Prostate gland (tissue), 2 donors: ENCODE data around the gene ELOVL1. TPM values are rescaled to one million over a fixed set of nuclear protein-coding genes. Genes with fewer than 3 reads are reported as not detected.

ENCODE experiments used
- DNase-seq: peaks from one replicate; pipeline ENCODE4 v3.0.0-alpha.2; 2019; ENCODE audit warnings: low spot score
- H3K27ac ChIP-seq, 2 donors: fragments of 200-600 bp; sonication (generic); 2 replicates each; pipeline ENCODE4 v1.5.1; 2017 to 2019
- H3K27me3 ChIP-seq: fragments of 200-600 bp; sonication (generic); replicated peaks from 2 replicates; pipeline ENCODE4 v1.5.1; 2019; ENCODE audit not compliant: insufficient read depth
- H3K36me3 ChIP-seq, 2 donors: fragments of 200-600 bp; sonication (generic); 1 replicate in 1 of 2; 2 replicates in 1 of 2; pipeline versions ENCODE4 v1.5.1 to v1.8.1; 2017 to 2019
- H3K4me1 ChIP-seq: fragments of 200-600 bp; sonication (generic); replicated peaks from 2 replicates; pipeline ENCODE4 v1.5.1; 2019
- H3K4me3 ChIP-seq, 2 donors: fragments of 200-600 bp; sonication (generic); 2 replicates each; pipeline ENCODE4 v1.5.1; 2017 to 2019
- H3K9me3 ChIP-seq: fragments of 200-600 bp; sonication (generic); 2 replicates; pipeline ENCODE4 v1.5.1; 2017
- CTCF ChIP-seq, 4 experiments: fragments of 200-600 bp in 2 of 4; fragments of 450-650 bp in 2 of 4; sonication (generic) in 2 of 4; IDR thresholded peaks; 1 replicate in 3 of 4; 2 replicates in 1 of 4; pipeline ENCODE4 v1.5.1; 2016 to 2019; ENCODE audit warnings: antibody characterized with exemption in 4 of 4, mild to moderate bottlenecking in 2 of 4, moderate library complexity in 2 of 4
- POLR2A ChIP-seq: fragments of 450-650 bp; IDR thresholded peaks from one replicate; pipeline ENCODE4 v1.6.1; 2016; ENCODE audit warnings: antibody characterized with exemption, mild to moderate bottlenecking
- POLR2AphosphoS5 ChIP-seq: sonication (generic); formaldehyde crosslinking; IDR thresholded peaks from one replicate; pipeline ENCODE4 v1.6.1; 2017; ENCODE audit warnings: antibody characterized with exemption
- WGBS: methylation state at CpG from one replicate; pipeline ENCODE4 v1.1.5; 2018; 5-methylcytosine and 5-hydroxymethylcytosine counted together
- intact Hi-C: fragments of 100-400 bp; cut with DNase I; formaldehyde crosslinking; loops from one replicate; pipeline ENCODE4 v1.14.2; 2022
- total RNA-seq, 2 donors: library from RNA; depleted of rRNA; stranded (reverse); fragments of >200 nt; gene quantifications; one replicate each; pipeline ENCODE4 v1.1.0, GENCODE V29; 2016

ELOVL1 gene
- total RNA-seq, 2 donors from 2014 or later, result 48.6 to 62.0 TPM

GRCh38 chr1:43398227-43398626 lies 30.4 kb upstream of the ELOVL1 start:
- no peaks in the 10 kb centered on the region for H3K36me3 ChIP-seq
- H3K9me3 ChIP-seq, result no peaks in the 10 kb centered on the region
- H3K4me1 ChIP-seq, result peaks cover 19% of the 10 kb centered on the region
- no peaks in the 10 kb centered on the region for H3K27me3 ChIP-seq
- no peak for DNase-seq
- 97% methylated on average over 3 of the region's 3 CpGs for WGBS
- H3K27ac ChIP-seq, result no peak overlapping the region
- TF ChIP-seq POLR2AphosphoS5, result no peak
- TF ChIP-seq CTCF (IDR thresholded peaks at IDR 0.05), result no peak
- TF ChIP-seq POLR2A, result no peak
- no peak overlapping the region for H3K4me3 ChIP-seq
- intact Hi-C loops, result no loop called here

- peak; percentile 91 for DNase-seq
Measured at GRCh38 chr1:43396059-43396458, 28.2 kb upstream of the ELOVL1 start.

GRCh38 chr1:43395523-43395922 lies 27.7 kb upstream of the ELOVL1 start:
- WGBS, result 55% methylated on average over 4 of the region's 4 CpGs
- H3K36me3 ChIP-seq, result no peaks in the 10 kb centered on the region
- DNase-seq, result no peak
- TF ChIP-seq POLR2AphosphoS5, result no peak
- peaks cover 13% of the 10 kb centered on the region for H3K4me1 ChIP-seq
- intact Hi-C loops, result no loop called here
- H3K27ac ChIP-seq, result peak overlapping the region; percentile 48 to 63
- H3K27me3 ChIP-seq, result no peaks in the 10 kb centered on the region
- H3K4me3 ChIP-seq, result no peak overlapping the region
- H3K9me3 ChIP-seq, result no peaks in the 10 kb centered on the region

More at GRCh38 chr1:43396059-43396458, 28.2 kb upstream of the ELOVL1 start:
- H3K9me3 ChIP-seq, result no peaks in the 10 kb centered on the region
- 14% methylated on average over 1 of the region's 1 CpG for WGBS
- no peak overlapping the region for H3K4me3 ChIP-seq
- intact Hi-C loops, result no loop called here
- TF ChIP-seq POLR2AphosphoS5 (peak; percentile 95), CTCF (IDR thresholded peaks at IDR 0.05) (no peak)
- H3K27me3 ChIP-seq, result no peaks in the 10 kb centered on the region
- H3K36me3 ChIP-seq, result no peaks in the 10 kb centered on the region
- H3K27ac ChIP-seq, result peak overlapping the region; percentile 48 to 68
- H3K4me1 ChIP-seq, result peaks cover 13% of the 10 kb centered on the region

GRCh38 chr1:43392702-43393101 lies 24.9 kb upstream of the ELOVL1 start:
- TF ChIP-seq CTCF (IDR thresholded peaks at IDR 0.05), result no peak
- no peak for TF ChIP-seq POLR2AphosphoS5
- no peak for TF ChIP-seq POLR2A
- H3K4me3 ChIP-seq, result no peak overlapping the region
- no peaks in the 10 kb centered on the region for H3K27me3 ChIP-seq
- H3K36me3 ChIP-seq, result no peaks in the 10 kb centered on the region
- 51% methylated on average over 3 of the region's 3 CpGs for WGBS
- H3K4me1 ChIP-seq, result peaks cover 24% of the 10 kb centered on the region
- no peaks in the 10 kb centered on the region for H3K9me3 ChIP-seq
- no peak for DNase-seq
- intact Hi-C loops, result no loop called here
- no peak overlapping the region for H3K27ac ChIP-seq

- H3K4me1 ChIP-seq, result peaks cover 10% of the 10 kb centered on the region
- H3K9me3 ChIP-seq, result no peaks in the 10 kb centered on the region
- intact Hi-C loops, result no loop called here
- DNase-seq, result peak; percentile 93
- H3K27me3 ChIP-seq, result no peaks in the 10 kb centered on the region
- WGBS, result under 1% methylated on average over 56 of the region's 65 CpGs
- peaks cover 12 to 15% of the 10 kb centered on the region in 2 donors for H3K36me3 ChIP-seq
- H3K4me3 ChIP-seq, result peak within 1 kb of the TSS; percentile 65 to 74
- peak within 1 kb of the TSS; percentile 83 to 85 for H3K27ac ChIP-seq
- TF ChIP-seq POLR2AphosphoS5 (peak; percentile 96), POLR2A (peak; percentile 68), CTCF (IDR thresholded peaks at IDR 0.05) (no peak)
Measured at GRCh38 chr1:43389326-43390313, 21.8 kb upstream of the ELOVL1 start, which contains the start of the genes MED8 and SZT2. TSS of gene MED8 (minus strand) at chr1:43389800. CDS start at chr1:43389764, 36 bp downstream. TSS of gene SZT2 (plus strand) at chr1:43389899. CDS start at chr1:43389969, 70 bp downstream.
